Measurements from ENCODE around the gene NLK.

Gene NLK

GRCh38 chr17:28191018-28191417, 148.5 kb downstream of the NLK start:
- peaks cover 21 to 25% of the 10 kb centered on the region in 2 experiments for H3K4me1 ChIP-seq (ENCODE audit: control insufficient read depth in 1 of 2, insufficient read depth in 1 of 2, low read depth in 1 of 2, low read length in 1 of 2)
- no peak for TF ChIP-seq CTCF (IDR thresholded peaks at IDR 0.05)
- H3K4me3 ChIP-seq (ENCODE audit: low read depth in 1 of 2, low read length in 1 of 2): no peak overlapping the region
- H3K36me3 ChIP-seq: peaks cover 31% of the 10 kb centered on the region
- H3K9me3 ChIP-seq: no peaks in the 10 kb centered on the region
- H3K27ac ChIP-seq: no peak overlapping the region
- no peaks in the 10 kb centered on the region for H3K27me3 ChIP-seq

- no peak overlapping the region for H3K4me3 ChIP-seq (ENCODE audit: low read depth in 1 of 2, low read length in 1 of 2)
- peak overlapping the region; percentile 56 for H3K27ac ChIP-seq
- TF ChIP-seq CTCF (IDR thresholded peaks at IDR 0.05): no peak
- H3K9me3 ChIP-seq: no peaks in the 10 kb centered on the region
- H3K36me3 ChIP-seq: peaks cover 19% of the 10 kb centered on the region
- H3K27me3 ChIP-seq: no peaks in the 10 kb centered on the region
- peaks cover 28 to 36% of the 10 kb centered on the region in 2 experiments for H3K4me1 ChIP-seq (ENCODE audit: control insufficient read depth in 1 of 2, insufficient read depth in 1 of 2, low read depth in 1 of 2, low read length in 1 of 2)
Observed at GRCh38 chr17:28193241-28193640, 150.8 kb downstream of the NLK start.

GRCh38 chr17:28194382-28194781, 151.9 kb downstream of the NLK start:
- Histone ChIP-seq H3K9me3 (no peaks in the 10 kb centered on the region), H3K4me1 (ENCODE audit: control insufficient read depth in 1 of 2, insufficient read depth in 1 of 2, low read depth in 1 of 2, low read length in 1 of 2) (peaks cover 35 to 46% of the 10 kb centered on the region in 2 experiments), H3K36me3 (peaks cover 10% of the 10 kb centered on the region), H3K4me3 (ENCODE audit: low read depth in 1 of 2, low read length in 1 of 2) (no peak overlapping the region), H3K27me3 (no peaks in the 10 kb centered on the region), H3K27ac (peak overlapping the region; percentile 56)
- no peak for TF ChIP-seq CTCF (IDR thresholded peaks at IDR 0.05)

GRCh38 chr17:28196636-28197035, 154.2 kb downstream of the NLK start:
- Histone ChIP-seq H3K9me3 (no peaks in the 10 kb centered on the region), H3K27ac (peak overlapping the region; percentile 58), H3K27me3 (no peaks in the 10 kb centered on the region), H3K4me1 (ENCODE audit: control insufficient read depth in 1 of 2, insufficient read depth in 1 of 2, low read depth in 1 of 2, low read length in 1 of 2) (peaks cover 35 to 46% of the 10 kb centered on the region in 2 experiments), H3K36me3 (no peaks in the 10 kb centered on the region), H3K4me3 (ENCODE audit: low read depth in 1 of 2, low read length in 1 of 2) (no peak overlapping the region)
- TF ChIP-seq CTCF (IDR thresholded peaks at IDR 0.05): no peak

GRCh38 chr17:28199115-28199514, 156.6 kb downstream of the NLK start:
- Histone ChIP-seq H3K9me3 (no peaks in the 10 kb centered on the region), H3K36me3 (no peaks in the 10 kb centered on the region), H3K4me3 (ENCODE audit: low read depth in 1 of 2, low read length in 1 of 2) (no peak overlapping the region), H3K4me1 (ENCODE audit: control insufficient read depth in 1 of 2, insufficient read depth in 1 of 2, low read depth in 1 of 2, low read length in 1 of 2) (peaks cover 23 to 33% of the 10 kb centered on the region in 2 experiments), H3K27ac (no peak overlapping the region), H3K27me3 (no peaks in the 10 kb centered on the region)
- no peak for TF ChIP-seq CTCF (IDR thresholded peaks at IDR 0.05)

- no peak overlapping the region for H3K27ac ChIP-seq
- no peak for TF ChIP-seq CTCF (IDR thresholded peaks at IDR 0.05)
- peaks cover 17 to 27% of the 10 kb centered on the region in 2 experiments for H3K4me1 ChIP-seq (ENCODE audit: control insufficient read depth in 1 of 2, insufficient read depth in 1 of 2, low read depth in 1 of 2, low read length in 1 of 2)
- H3K4me3 ChIP-seq (ENCODE audit: low read depth in 1 of 2, low read length in 1 of 2): no peak overlapping the region
- H3K9me3 ChIP-seq: no peaks in the 10 kb centered on the region
- H3K36me3 ChIP-seq: no peaks in the 10 kb centered on the region
- no peaks in the 10 kb centered on the region for H3K27me3 ChIP-seq
Observed at GRCh38 chr17:28199728-28200127, 157.3 kb downstream of the NLK start.
